Astrocyte of the cerebellum (primary cell): ENCODE measurements around the gene DRD1.
"Not testable (repeated sequence)": the region's sequence is repeated elsewhere in the genome, so short reads cannot be mapped to it uniquely, and the experiment has no call there.

Experiments
- DNase-seq: peaks from one replicate; pipeline ENCODE4 v3.0.0-alpha.2; 2011; ENCODE audit warnings: low read depth
- H3K4me3 ChIP-seq: 2 replicates; pipeline ENCODE4 v1.5.1; 2011; ENCODE audit warnings: mild to moderate bottlenecking, low read depth, low read length, moderate library complexity
- in situ Hi-C: cut with HindIII; loops from 2 replicates; pipeline ENCODE4 v1.10.0; 2017; ENCODE audit warnings: low sequenced_read_pairs
- TF ChIP-seq, protein P1 (sequence below): IDR thresholded peaks from 2 replicates; pipeline ENCODE4 v1.5.1; 2012; ENCODE audit warnings: low read length, low read depth, moderate library complexity, mild to moderate bottlenecking; ENCODE audit errors: missing control alignments

DRD1 gene

DNA sequence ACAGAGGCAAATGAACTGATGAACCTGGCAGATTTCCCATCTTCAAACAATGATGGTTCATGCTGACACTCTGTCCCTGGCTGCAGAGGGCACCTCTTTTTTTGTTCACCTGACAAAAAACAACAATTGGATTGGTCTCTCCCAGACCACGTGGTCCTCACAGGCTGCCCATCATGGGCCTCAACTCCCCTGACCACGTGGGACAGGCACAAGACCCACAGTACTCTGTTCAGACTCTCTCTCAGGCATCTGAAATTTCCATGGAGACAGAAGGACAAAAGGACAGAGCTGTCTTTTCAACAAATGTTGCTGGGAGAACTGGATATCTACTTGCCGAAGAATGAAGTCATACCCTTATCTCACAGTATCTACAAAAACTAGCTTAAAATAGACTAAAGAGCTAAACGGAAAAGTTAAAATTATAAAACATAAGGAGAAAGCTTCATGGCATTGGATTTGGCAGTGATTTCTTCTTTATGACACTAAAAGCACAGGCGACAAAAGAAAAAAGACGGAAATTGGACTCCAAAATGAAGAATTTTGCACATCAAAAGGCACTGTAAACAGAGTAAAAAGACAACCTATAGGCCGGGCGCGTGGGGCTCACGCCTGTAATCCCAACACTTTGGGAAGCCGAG, 12.2 kb upstream of the DRD1 start:
- in situ Hi-C loops = no loop called here
- TF ChIP-seq, protein P1, sequence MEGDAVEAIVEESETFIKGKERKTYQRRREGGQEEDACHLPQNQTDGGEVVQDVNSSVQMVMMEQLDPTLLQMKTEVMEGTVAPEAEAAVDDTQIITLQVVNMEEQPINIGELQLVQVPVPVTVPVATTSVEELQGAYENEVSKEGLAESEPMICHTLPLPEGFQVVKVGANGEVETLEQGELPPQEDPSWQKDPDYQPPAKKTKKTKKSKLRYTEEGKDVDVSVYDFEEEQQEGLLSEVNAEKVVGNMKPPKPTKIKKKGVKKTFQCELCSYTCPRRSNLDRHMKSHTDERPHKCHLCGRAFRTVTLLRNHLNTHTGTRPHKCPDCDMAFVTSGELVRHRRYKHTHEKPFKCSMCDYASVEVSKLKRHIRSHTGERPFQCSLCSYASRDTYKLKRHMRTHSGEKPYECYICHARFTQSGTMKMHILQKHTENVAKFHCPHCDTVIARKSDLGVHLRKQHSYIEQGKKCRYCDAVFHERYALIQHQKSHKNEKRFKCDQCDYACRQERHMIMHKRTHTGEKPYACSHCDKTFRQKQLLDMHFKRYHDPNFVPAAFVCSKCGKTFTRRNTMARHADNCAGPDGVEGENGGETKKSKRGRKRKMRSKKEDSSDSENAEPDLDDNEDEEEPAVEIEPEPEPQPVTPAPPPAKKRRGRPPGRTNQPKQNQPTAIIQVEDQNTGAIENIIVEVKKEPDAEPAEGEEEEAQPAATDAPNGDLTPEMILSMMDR = no peak
- no peak overlapping the region for H3K4me3 ChIP-seq
- no peak for DNase-seq

DNA sequence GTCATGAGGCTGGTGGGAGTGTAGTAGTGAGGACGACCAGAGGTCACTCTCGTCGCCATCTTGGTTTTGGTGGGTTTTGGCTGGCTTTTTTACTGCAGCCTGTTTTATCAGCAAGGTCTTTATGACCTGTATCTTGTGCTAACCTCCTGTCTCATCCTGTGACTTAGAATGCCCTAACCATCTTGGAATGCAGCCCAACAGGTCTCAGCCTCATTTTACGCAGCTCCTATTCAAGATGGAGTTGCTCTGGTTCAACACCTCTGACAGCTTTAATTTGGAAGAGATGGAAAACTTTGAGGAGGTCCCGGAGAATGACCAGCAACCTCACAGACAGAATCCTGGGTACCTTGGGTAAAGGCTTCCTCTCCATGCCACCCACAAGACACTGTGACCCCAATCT, 10.4 kb upstream of the DRD1 start:
- H3K4me3 ChIP-seq, in situ Hi-C loops, DNase-seq: not testable (repeated sequence)

DNA sequence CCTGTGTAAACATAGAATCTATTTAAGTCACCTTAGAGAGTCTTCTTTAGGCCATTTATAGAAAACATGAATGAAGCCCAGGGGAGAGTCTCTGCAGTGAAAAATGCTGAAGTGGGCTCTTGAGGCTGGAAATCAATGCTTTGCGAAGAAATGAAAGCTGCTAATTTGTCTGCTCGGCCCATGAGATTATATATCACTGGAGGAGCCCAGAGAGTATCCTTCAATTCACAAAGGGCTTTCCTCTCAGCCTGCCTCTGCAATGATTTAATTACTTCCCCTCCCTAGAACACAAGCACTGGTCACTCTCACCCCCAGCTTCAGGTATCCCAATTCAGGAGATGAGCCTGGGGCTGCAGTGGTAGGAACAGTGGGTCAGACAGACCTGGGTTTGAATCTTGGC, 8.2 kb upstream of the DRD1 start:
- TF ChIP-seq, protein P1 = no peak
- in situ Hi-C loops = no loop called here
- no peak for DNase-seq
- no peak overlapping the region for H3K4me3 ChIP-seq

DNA sequence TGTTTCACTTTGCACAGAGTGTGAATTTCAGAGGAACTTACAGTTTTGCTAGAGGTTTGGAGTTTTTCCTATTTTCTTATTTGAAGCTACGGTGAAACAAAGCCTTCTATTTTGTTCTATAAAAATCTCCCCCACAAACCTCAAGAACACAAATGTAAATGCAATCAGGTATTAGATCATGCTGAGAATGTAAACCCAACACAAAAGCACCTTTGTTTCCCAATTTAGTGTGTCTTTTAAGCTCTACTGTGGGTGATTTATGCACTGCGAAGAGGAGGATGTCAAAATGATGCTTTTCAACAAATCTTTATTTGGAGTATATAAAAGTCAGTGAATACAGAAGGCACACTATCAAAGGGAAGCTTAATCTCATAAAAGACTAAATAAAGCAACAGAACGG, 4.3 kb upstream of the DRD1 start:
- in situ Hi-C loops = loop anchor here (25.0 kb wide), 1 partner anchor 511 kb away; no protein-coding TSS in a partner anchor
- TF ChIP-seq, protein P1 = no peak
- H3K4me3 ChIP-seq = no peak overlapping the region
- DNase-seq = no peak

DNA sequence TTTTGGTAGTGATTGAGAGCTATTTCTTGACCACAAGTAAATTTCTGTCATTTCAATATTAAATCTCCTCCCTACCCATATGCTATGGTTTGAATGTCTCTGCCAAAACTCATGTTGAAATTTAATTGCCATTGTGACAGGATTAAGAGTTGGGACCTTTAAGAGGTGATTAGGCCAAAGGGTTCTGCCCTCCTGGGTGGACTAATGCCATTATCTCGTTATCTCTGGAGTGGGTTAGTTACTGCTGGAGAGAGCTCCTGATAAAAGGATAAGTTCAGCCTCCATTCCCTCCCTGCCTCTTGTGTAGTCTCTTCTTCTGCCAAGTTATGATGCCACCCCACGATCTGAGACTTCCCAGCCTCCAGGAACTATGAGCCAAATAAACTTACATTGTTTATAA, 3.6 kb upstream of the DRD1 start:
- DNase-seq = no peak
- H3K4me3 ChIP-seq = no peak overlapping the region
- in situ Hi-C loops = loop anchor here (25.0 kb wide), 1 partner anchor 510 kb away; no protein-coding TSS in a partner anchor
- TF ChIP-seq, protein P1 = no peak

DNA sequence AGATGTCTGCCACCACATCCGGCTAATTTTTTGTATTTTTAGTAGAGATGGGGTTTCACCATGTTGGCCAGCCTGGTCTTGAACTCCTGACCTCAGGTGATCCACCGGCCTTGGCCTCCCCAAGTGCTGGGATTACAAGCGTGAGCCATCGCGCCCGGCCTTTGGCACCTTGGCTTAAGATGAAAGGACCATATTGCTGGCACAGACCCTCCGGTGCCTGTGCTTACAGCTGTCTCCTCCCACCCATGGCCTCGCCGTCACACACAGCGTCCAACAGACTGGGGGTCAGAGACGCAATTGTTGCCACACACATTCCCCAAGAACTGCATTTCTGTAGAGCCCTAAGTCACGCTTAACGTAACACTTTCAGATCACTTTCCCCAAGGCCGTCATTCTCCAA, 2.4 kb upstream of the DRD1 start:
- H3K4me3 ChIP-seq = not testable (repeated sequence)
- in situ Hi-C loops = loop anchor here (25.0 kb wide), 1 partner anchor 509 kb away; no protein-coding TSS in a partner anchor

DNA sequence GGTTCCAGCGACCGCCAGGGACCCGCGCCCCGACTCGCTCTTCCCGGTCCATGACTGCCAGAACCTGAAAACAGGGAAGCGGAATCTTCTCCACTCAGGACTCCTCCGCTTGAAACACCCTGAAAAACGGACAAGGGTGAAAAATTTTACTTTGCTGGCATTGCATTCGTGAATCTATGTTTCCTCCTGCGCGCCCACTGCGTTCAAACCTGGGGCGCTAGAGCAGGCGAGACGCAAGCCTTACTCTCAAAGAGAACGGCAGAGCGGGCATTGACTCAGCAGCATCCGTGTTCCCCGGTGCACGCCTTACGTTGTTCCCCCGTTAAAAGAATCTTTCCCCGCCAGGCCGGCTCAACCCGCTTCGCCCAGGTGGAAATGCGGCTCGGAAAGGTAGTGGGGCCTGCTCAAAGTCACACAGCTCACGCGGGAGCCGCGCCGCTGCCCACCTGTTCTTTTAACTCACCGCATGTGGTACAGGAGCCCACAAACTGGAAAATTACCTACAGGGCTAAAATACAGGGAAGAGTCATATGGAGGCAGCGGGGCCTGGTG, 999 bp upstream of the DRD1 start:
- no peak for DNase-seq
- H3K4me3 ChIP-seq = peak overlapping the region; percentile 40
- in situ Hi-C loops = loop anchor here (25.0 kb wide), 1 partner anchor 508 kb away; no protein-coding TSS in a partner anchor
- TF ChIP-seq, protein P1 = no peak

More for the DNA sequence above, 2.4 kb upstream of the DRD1 start:
- DNase-seq = not testable (repeated sequence)
